ENCODE data around the gene HSPG2. TPM values are rescaled to one million over a fixed set of nuclear protein-coding genes. Genes with fewer than 3 reads are reported as not detected.
A peak's percentile ranks its signal among the peaks of the same experiment; 100 is the strongest.

HSPG2 gene
- total and polyA plus RNA-seq, 9 of the 15 experiments (the other 6 are each of a cell fraction or from before 2014, with no cell fraction given), result 0.14 to 160 (median 15.7) TPM

DNA sequence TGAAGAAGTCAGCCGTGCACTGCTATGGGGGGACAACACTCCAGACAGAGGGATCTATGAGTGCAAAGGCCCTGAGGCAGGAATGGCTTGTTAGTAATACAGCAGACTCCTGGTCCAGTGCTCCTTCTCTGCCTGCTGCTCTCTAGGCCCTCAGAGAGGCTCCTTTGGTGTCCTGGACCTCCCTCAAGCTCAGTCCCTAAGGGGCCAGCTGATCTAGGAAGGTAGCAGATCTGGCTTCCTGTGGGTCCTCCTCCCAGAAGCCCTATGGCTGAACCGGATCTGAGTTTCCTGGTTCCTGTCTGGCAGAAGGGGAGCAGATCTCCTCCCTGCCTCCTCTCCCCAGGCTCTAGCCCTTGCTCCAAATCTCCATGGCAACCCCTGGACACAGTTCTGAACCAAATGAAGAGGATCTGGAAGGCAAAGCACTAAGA lies 125.2 kb downstream of the HSPG2 start, which contains the start of gene LDLRAD2 (continued):
- no peak for TF ChIP-seq TAF7 (tag; IDR thresholded peaks at IDR 0.05)
- peak; percentile 92 for TF ChIP-seq RBM25 (IDR thresholded peaks at IDR 0.05; ENCODE audit: low read depth, low read length, severe bottlenecking)
- no peak for TF ChIP-seq ZNF23 (CRISPR knock-in tag; IDR thresholded peaks at IDR 0.05)
- TF ChIP-seq WHSC1 (IDR thresholded peaks at IDR 0.05; ENCODE audit: low read length), result no peak
- no peak for TF ChIP-seq NR2C1 (IDR thresholded peaks at IDR 0.05)
- no peak for TF ChIP-seq NR2C1 (tag; IDR thresholded peaks at IDR 0.05)
- no peak for TF ChIP-seq EHMT2 (IDR thresholded peaks at IDR 0.05)
- TF ChIP-seq ZNF766 (CRISPR knock-in tag; conservative IDR thresholded peaks at IDR 0.05), result no peak
- TF ChIP-seq, protein P1, sequence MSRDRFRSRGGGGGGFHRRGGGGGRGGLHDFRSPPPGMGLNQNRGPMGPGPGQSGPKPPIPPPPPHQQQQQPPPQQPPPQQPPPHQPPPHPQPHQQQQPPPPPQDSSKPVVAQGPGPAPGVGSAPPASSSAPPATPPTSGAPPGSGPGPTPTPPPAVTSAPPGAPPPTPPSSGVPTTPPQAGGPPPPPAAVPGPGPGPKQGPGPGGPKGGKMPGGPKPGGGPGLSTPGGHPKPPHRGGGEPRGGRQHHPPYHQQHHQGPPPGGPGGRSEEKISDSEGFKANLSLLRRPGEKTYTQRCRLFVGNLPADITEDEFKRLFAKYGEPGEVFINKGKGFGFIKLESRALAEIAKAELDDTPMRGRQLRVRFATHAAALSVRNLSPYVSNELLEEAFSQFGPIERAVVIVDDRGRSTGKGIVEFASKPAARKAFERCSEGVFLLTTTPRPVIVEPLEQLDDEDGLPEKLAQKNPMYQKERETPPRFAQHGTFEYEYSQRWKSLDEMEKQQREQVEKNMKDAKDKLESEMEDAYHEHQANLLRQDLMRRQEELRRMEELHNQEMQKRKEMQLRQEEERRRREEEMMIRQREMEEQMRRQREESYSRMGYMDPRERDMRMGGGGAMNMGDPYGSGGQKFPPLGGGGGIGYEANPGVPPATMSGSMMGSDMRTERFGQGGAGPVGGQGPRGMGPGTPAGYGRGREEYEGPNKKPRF (IDR thresholded peaks at IDR 0.05; ENCODE audit: low read depth, low read length), result no peak
- no peak for TF ChIP-seq MAFF (IDR thresholded peaks at IDR 0.05; ENCODE audit: low read length)
- no peak for TF ChIP-seq FOXJ2 (tag; IDR thresholded peaks at IDR 0.05)
- TF ChIP-seq HDAC2 (IDR thresholded peaks at IDR 0.05), result peak; percentile 20; the same call in 1 of the 2 replicates
- no peak for TF ChIP-seq KLF16 (IDR thresholded peaks at IDR 0.05)
- TF ChIP-seq MEF2A (IDR thresholded peaks at IDR 0.05; ENCODE audit: control insufficient read depth, low read depth, low read length), result no peak
- TF ChIP-seq, protein P2, sequence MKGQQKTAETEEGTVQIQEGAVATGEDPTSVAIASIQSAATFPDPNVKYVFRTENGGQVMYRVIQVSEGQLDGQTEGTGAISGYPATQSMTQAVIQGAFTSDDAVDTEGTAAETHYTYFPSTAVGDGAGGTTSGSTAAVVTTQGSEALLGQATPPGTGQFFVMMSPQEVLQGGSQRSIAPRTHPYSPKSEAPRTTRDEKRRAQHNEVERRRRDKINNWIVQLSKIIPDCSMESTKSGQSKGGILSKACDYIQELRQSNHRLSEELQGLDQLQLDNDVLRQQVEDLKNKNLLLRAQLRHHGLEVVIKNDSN (CRISPR knock-in tag; IDR thresholded peaks at IDR 0.05), result no peak
- TF ChIP-seq ZNF512 (tag; IDR thresholded peaks at IDR 0.05), result no peak
- no peak for TF ChIP-seq SRF (CRISPR knock-in tag; IDR thresholded peaks at IDR 0.05)
- TF ChIP-seq EGR1 (conservative IDR thresholded peaks at IDR 0.05), result no peak
- no peak for TF ChIP-seq ZNF324 (CRISPR knock-in tag; IDR thresholded peaks at IDR 0.05)
- TF ChIP-seq PURB (CRISPR knock-in tag; IDR thresholded peaks at IDR 0.05; ENCODE audit: low read depth), result no peak
- TF ChIP-seq EP400 (IDR thresholded peaks at IDR 0.05), result no peak
- no peak for TF ChIP-seq ZNF274 (IDR thresholded peaks at IDR 0.05; ENCODE audit: borderline replicate concordance, low read depth, low read length)
